Measurements from ENCODE around the gene AQP10. TPM values are rescaled to one million over a fixed set of nuclear protein-coding genes. Genes with fewer than 3 reads are reported as not detected.
"Not testable (repeated sequence)": the region's sequence is repeated elsewhere in the genome, so short reads cannot be mapped to it uniquely, and the experiment has no call there.

Gene AQP10
- total RNA-seq, 1 donor from 2014 or later, result not detected

- no peak for DNase-seq (ENCODE audit: low read depth)
These were observed 22.1 kb downstream of the AQP10 start for GRCh38 chr1:154342836-154343472.

GRCh38 chr1:154344977-154345837 lies 24.3 kb downstream of the AQP10 start:
- peak; percentile 28 for DNase-seq (ENCODE audit: low read depth)

- DNase-seq (ENCODE audit: low read depth), result no peak
These were observed 25.5 kb downstream of the AQP10 start for GRCh38 chr1:154346276-154346917.

GRCh38 chr1:154347961-154348360 lies 27.1 kb downstream of the AQP10 start:
- DNase-seq (ENCODE audit: low read depth), result no peak

GRCh38 chr1:154348429-154349076 lies 27.7 kb downstream of the AQP10 start:
- DNase-seq (ENCODE audit: low read depth), result peak; percentile 30

- no peak for DNase-seq (ENCODE audit: low read depth)
These were observed 28.2 kb downstream of the AQP10 start for GRCh38 chr1:154349121-154349520.

- DNase-seq (ENCODE audit: low read depth), result no peak
These were observed 29.5 kb downstream of the AQP10 start for GRCh38 chr1:154350383-154350782.

- no peak for DNase-seq (ENCODE audit: low read depth)
These were observed 30.6 kb downstream of the AQP10 start for GRCh38 chr1:154351363-154352068.

- no peak for DNase-seq (ENCODE audit: low read depth)
These were observed 31.3 kb downstream of the AQP10 start for GRCh38 chr1:154352245-154352580.

GRCh38 chr1:154352581-154353459 lies 31.9 kb downstream of the AQP10 start:
- peak; percentile 94 for DNase-seq (ENCODE audit: low read depth)

GRCh38 chr1:154353460-154353904 lies 32.6 kb downstream of the AQP10 start:
- peak; percentile 57 for DNase-seq (ENCODE audit: low read depth)

GRCh38 chr1:154353966-154354365 lies 33.1 kb downstream of the AQP10 start:
- DNase-seq (ENCODE audit: low read depth), result peak; percentile 59

GRCh38 chr1:154358519-154358918 lies 37.6 kb downstream of the AQP10 start:
- peak; percentile 83 for DNase-seq (ENCODE audit: low read depth)

- DNase-seq (ENCODE audit: low read depth), result no peak
These were observed 39.4 kb downstream of the AQP10 start for GRCh38 chr1:154360288-154360687.

GRCh38 chr1:154360881-154361280 lies 40.0 kb downstream of the AQP10 start:
- DNase-seq (ENCODE audit: low read depth), result not testable (repeated sequence)

GRCh38 chr1:154361357-154361756 lies 40.5 kb downstream of the AQP10 start:
- no peak for DNase-seq (ENCODE audit: low read depth)

- DNase-seq (ENCODE audit: low read depth), result no peak
These were observed 50.5 kb downstream of the AQP10 start for GRCh38 chr1:154371436-154371835.

GRCh38 chr1:154373777-154374357 lies 53.0 kb downstream of the AQP10 start:
- not testable (repeated sequence) for DNase-seq (ENCODE audit: low read depth)

Measured in myocyte (in vitro differentiated cells).